GM18861 (cell line): ENCODE results near the gene REEP1.
"Not testable (repeated sequence)": the region's sequence is repeated elsewhere in the genome, so short reads cannot be mapped to it uniquely, and the experiment has no call there.

ENCODE experiments used
- ATAC-seq: cut with Tn5 transposase; IDR thresholded peaks from one replicate; pipeline ENCODE4 v1.9.1; 2021; ENCODE audit not compliant: unreplicated experiment

The REEP1 gene

DNA sequence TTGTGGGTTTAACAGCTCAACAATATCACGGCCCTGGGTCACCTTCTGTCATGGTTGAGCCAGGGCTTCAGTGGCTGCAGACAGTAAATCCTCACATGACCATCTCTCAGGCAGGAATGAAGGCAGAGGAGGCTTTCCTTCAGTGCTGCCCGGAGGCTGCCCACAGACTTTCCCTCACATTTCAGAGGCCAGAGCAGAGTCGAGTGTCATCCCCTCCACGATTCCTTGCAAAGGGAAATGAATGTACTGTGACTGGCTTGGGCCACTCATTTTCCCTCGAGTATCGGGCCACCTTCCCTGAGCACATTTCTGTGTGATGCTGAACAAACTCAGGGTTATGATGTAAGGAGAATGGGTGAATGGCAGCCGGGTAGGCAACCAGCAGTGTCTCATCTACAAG lies 10.0 kb upstream of the REEP1 start:
- ATAC-seq: no peak

DNA sequence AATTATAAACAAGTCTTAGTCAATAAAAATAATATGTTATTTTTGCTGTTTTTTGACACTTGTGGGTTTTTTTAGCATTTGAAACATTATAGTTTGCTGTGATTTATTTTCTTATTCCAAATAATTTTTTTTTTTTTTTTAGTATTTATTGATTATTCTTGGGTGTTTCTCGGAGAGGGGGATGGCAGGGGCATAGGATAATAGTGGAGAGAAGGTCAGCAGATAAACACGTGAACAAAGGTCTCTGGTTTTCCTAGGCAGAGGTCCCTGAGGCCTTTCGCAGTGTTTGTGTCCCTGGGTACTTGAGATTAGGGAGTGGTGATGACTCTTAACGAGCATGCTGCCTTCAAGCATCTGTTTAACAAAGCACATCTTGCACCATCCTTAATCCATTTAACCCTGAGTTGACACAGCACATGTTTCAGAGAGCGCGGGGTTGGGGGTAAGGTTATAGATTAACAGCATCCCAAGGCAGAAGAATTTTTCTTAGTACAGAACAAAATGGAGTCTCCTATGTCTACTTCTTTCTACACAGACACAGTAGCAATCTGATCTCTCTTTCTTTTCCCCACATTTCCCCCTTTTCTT lies 8.5 kb upstream of the REEP1 start:
- ATAC-seq: not testable (repeated sequence)

DNA sequence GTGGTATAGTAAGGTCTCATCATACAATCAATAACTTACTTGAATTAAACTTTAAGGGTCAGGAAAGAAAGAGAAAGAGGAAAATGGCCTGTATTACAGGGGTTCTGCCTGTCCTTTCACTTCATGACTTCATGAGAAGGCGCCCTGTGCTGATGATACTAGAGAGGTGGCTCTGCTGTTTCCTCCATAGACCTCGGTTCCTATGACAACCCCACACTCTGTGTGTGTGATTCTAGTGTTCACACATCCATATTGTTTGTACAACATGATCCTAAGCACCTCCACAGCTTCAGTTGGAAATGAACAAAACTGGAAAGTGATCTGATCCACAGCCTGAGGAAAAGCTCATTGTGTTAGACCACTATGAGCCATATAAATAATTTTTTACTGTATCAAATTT lies 7.0 kb upstream of the REEP1 start:
- no peak for ATAC-seq

DNA sequence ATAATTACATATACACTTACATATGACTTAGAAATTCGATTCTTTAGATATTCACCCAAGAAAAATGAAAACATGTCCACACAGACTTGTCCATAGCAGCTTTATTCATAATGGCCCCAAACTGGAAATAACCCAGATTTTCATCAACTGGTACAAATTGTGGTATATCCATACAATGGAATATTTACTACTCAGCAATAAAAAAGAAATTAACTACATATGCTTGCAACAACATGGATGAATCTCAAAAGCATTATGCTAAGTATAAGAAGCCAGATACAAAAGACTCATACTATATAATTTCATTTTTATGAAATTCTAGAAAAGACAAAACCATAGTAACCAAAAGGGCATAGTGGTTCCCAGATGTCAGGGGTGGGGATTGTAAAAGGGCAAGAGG lies 5.1 kb upstream of the REEP1 start:
- no peak for ATAC-seq

DNA sequence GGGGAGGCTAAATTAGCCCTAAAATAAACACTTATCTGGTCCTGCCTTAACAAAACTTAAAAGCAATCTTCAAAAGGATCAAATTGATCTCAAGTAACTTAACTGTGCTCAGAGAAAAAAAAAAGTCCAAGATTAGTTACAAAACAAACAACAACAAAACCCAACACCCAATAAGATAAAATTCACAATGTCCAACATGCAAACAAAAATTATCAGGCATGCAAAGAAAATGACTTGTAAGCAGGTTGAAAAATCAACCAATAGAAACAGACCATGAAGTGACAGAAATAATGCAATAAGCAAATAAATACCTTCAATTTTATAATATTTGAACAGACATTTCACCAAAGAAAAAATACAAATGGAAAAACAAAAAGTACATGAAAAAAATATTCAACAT lies 4.0 kb upstream of the REEP1 start:
- no peak for ATAC-seq

DNA sequence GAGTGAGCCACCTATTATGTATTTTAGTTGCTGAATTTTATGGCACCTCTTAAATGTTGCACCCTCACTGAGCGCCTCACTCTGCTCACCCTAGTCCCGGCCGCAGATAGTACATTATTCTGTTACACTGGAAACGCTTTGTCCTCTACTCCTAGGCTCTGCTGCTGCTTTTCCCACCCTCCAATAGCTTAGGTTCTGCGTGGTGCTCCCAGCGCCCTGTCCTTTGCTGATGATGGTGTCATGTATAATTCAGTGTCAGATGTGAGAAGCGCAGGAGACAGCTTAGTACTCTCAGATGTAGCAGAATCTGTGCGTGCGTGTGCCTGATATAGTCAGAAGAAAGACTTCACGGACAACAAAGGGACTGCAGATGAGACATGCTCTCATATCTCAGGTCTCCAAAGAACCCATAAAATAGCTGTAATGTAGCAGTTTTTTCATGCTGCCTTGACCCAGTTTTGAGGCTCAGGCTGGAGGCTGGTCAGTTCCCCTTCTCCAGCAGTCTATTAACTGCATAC lies 1.4 kb upstream of the REEP1 start:
- no peak for ATAC-seq

DNA sequence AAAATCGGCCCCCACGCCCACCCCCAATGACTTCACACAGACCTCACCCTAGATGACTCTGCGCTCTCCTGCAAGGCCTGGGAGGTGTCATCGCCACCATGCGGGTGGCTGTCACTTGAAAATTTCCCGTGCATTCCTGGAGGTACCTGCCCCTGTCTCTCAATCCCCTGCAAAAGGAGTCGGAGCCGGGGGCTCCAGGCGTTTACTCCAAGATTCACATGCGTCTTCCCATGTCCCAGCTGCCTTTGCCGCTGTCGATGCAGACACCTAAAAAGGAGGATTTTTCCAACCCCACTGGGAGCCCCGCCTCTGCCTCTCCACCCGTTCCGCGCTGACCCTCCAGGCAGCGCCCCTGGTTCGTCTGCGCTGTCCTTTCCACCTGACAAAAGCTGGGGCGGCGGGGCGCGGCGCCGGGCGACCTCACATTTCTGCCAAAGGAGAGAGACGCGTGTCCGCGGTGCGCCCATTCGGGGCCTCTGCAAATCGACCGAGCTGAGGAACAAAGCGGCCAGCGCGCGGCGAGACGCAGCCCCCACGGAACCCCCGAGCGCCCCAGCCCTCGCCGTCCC lies 667 bp downstream of the REEP1 start:
- no peak for ATAC-seq

DNA sequence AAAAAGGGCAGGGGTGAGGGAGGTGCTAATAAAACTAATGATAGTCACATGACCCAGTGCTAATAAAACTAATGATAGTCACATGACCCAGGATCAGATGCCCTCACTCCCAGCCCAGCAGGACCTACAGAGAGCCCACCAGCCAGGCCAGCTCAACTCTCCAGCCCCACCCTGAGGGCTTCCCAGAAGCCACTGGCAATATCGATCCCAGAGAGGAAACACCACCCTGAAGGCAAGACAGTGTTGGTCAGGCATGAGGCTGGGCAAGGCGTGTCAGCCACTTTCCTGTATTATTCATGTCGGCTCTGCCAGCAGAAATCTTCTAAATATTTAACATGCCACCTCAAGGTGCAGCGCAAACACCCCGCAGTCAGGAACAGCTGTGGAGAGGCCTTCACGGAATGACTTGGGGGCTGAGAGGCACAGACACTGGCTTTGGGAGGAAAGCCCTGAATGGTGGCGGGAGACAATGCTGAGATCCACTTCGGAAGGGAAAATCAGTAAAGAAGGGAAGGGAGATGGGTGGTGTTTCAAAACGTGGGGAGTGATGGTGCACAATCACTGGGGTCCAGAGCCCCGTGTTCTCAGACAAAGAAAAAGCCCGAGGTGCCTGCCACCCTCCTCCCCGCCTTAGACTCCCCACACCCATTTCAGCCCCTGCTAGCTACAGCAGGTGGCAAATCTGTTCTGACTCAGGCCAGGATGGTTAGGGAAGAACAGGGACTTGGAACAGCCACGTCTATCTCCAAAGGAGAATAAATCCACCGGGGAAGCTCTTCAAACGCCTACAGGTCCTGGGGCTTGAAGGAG lies 1.4 kb downstream of the REEP1 start:
- no peak for ATAC-seq

DNA sequence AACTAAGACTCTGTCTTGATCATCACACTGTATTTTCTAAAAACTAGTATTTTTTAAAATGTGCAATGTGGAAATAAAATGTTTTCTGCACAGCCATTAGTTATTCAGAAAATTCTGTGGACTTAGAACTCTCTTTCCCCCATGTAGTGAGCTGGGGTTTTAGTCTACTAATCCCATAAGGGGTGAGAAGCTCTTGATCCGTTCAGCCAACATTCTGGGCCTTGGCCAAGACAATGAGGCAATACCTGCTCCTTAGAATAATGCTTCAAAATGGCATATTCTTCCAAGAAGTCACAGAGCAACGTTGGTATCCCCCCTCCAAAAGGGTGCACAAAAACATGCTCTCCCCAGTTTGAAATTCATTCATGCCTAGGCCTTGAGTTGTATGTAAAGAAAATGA lies 4.0 kb downstream of the REEP1 start:
- no peak for ATAC-seq

DNA sequence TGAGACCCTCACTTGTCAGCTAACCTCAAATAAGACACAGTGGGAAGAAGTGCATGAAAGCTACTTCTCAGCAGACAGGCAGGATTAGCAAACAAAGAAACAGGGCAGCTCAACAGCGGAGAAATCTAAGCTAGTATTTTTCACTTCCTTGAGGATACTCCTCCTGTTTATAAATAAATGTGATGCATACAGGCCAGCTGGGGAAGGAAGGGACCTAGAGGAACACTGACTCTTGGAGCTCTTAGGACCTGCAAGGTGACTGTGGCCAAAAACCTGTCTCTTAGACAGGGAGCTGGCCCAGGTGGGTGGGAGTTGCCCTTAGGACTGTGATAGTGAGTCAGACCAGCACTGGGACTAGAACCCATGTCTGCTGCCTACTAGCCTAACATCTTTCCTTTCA lies 4.8 kb downstream of the REEP1 start:
- ATAC-seq: no peak

DNA sequence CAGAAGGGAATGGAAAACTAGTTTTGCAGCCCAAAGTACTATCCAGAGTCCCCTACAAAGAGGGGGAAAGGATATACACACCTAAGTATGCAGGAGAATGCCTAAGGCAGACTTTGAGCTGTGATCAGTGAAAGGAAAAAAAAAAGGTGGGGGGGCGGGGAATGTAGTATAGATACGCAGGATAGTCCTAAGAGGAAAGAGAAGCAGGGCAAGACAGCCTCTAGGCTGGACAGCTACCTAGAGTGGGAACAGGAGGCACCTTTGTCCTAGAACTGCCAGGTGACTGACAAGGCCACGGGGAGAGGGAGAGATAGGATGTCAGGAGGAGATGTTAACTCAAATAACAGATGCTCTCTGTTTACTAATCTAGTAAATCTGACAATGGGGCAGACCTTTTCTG lies 6.0 kb downstream of the REEP1 start:
- no peak for ATAC-seq

DNA sequence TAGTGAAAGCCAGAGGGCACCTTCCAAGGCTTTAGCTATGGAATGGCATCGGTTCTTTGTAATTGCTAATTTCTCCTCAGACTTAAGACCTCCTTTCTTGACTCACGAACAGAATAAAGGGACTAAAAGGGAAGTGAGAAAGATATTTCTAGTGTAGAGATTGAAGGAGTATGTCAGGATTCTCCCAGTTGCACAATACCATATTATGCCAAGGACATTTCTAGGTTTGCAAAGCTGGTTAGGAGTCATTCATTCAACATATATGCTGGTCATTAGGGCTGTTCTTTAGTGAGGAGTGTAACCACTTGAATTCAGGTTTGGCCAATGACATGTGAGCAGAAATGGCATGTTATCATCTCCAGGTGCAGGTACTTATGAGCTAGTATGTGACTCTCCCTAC lies 7.4 kb downstream of the REEP1 start:
- ATAC-seq: no peak

DNA sequence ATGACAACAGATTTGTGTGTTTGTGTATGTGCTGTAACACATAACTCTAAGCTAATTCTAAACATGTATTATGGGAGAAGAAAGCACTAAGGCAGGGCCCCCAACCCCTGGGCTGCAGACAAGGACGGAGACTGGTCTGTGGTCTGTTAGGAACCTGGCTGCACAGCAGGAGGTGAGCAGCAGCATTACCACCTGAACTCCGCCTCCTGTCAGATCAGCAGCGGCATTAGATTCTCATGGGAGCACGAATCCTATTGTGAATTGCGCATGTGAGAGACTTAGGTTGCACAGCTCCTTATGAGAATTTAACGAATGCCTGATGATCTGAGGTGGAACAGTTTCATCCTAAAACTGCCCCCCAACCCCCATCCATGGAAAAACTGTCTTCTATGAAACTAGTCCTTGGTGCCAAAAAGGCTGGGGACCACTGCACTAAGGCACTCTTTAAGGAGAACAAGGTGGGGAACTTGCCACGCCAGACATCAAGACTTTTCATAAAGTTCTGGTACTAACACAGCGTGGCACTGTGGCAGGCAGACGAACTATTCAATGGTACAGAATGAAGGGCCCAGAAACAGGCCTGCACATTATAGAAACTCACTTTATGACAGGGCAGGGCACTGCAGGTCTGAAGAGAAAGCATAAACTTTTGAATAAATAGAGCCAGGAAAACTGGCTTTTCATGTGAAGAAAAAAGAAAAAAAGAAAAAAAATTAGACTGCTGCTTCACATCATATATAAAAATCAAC lies 14.0 kb downstream of the REEP1 start:
- no peak for ATAC-seq

DNA sequence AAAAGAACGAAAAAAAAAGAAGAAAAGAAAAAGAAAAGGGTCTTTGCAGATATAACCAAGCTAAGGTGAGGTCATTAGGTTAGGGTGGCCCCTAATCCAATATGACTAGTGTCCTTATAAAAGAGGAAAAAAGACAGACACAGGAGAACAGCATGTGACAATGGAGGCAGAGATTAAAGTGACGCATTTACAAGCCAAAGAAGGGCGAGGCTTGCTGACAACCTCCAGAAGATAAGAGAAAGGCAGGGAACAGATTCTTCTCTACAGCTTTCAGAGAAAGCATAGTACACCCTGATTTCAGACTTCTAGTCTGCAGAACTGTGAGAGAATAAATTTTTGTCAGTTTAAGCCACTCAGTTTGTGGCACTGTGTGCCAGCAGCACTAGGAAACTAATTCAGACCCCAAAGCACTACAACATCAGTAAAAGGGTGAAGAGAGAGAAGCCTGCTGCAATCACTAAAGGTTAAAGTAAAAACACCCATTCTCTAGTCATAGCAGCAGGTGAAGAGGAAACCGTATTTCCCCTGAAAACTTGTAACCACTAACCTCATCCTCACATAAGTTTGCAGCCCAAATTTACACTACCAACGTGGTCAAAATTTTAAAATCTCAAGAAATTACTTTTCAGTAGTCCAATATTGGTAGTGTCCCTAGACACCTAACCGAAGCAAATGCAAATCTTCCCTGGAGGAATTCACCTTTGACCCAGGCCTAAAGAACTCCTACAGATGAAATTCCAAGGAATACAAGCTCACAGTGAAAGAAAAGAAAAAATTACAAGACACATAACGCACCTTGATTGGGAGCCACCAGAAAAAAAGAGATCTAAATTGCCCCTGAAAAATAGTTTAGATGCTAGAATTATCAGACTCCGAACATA lies 17.5 kb downstream of the REEP1 start:
- no peak for ATAC-seq

DNA sequence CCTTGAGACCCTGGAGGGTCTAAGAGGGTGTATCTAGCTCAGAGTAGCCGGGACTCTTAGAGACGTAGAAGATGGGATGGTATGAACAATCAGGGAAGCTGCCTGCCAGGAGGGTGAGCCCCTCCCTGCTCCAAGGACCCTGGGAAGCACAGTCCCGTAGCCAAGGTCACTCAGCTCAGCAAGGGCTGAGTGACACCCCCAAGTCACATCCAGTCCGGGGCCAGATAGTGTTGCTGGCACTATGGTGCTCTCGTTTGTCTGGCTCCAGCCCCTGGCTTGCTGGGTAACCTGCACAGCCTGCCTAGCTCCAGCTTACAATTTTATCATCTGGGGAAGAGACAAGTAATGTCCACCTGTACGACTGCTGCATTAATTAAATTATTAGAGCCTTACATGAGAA lies 22.3 kb downstream of the REEP1 start:
- ATAC-seq: no peak

DNA sequence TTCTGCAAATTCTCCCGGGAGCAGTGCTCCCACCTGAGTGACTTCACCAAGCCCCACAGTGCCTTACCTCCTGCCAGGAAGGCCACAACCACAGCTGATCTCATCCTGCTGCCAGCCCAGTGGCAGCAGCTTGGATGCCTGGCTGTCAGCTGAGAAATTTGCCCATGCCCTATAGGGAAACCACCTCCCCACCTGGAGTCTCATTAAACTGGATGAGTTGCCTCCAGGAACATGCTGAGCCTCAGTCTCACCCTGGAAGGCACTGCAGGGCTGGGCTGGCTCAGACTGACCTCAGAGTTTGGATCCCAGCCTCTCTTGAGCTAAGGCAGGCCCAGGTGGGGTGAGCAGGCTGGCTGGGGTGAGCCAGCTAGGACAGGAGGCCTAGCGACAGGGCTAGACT lies 23.3 kb downstream of the REEP1 start:
- ATAC-seq: no peak

DNA sequence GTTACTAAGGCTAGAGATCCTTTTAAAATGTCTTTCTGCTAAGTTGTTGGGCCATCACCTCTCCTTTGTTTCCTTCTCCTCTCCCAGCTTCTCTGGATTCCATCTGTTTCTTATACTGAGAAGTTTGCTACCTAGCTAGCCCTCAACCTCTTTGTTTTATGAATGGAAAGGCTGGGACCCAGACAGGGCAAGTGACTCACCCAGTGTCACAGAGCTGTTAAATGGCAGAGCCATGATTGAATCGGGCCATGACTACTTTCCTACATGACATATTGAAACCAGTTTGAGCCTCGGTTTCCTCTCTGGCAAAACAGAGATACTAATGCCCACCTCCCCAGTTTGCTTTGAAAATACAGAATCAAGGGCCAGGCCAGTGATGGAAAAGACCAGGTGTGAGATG lies 24.1 kb downstream of the REEP1 start:
- ATAC-seq: no peak

DNA sequence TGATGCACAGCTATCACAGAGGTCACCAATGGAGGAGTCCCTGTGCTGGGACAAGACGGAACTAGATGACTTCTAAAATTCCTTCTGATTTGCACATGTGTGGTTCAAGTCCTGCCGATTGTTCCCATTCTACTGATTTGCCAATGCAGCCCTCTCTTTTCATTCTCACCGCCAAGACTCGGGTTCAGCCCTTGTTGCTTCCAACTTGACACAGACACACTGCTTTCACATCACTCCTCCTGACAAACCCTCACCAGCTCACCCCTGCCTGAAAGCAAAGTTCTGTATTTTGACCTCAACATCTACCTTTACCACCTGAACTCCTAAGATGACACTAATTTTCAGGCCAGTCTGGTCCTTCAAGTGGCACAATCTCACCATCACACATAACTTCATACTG lies 25.5 kb downstream of the REEP1 start:
- no peak for ATAC-seq

DNA sequence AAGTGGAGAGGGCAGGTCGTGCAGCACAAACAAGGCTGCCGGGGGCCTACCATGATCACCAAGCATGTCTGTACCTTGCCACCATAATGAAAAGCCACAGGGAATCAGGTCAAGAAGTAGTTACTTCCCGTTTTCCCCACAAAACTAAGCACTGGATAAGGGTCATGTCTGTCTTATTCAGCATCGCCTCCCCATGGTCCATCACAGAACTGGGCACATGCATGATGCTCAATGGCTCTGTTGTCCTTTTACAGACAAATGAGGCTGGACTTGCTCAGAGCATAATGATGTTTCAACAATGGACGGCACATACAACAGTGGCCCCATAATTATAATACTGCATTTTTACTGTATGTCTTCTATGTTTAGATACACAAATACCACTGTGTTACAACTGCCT lies 27.5 kb downstream of the REEP1 start:
- no peak for ATAC-seq

DNA sequence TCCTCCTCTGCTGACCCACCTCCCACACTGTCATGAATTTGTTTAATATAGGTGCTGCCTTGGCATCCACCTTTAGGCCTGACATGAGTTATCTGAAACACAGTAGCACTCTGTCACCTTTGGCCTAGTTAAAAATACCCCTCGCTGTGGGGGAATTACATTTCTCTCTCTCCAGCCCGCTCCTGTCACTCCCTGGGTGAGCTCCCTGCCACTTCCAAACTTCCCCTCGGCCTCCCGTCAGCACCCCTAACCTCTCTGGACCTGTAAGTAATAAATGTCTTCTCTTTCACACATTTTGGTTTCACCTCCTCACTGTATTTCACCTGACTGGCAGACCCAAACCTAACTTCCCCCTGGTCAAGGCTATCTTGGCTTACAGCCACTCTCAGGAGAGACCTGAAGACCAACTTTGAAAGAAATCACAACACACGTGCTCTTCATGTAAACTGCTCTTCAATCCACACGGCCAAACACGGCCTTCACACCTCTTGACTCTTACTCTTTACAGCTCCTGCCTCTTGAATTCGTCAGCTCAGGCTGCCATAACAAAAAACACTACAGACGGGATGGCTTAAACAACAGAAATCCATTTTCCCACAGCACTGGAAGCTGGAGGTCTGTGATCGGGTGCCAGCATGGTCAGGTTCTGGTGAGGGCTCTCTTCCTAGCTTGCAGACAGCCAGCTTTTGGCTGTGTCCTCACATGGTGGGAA lies 28.3 kb downstream of the REEP1 start:
- ATAC-seq: no peak
